ENCODE data around the gene PITX2. TPM values are rescaled to one million over a fixed set of nuclear protein-coding genes. Genes with fewer than 3 reads are reported as not detected.

The PITX2 gene
- total and polyA plus RNA-seq, 2 of the 13 experiments (the other 11 are each of a cell fraction or from before 2014, with no cell fraction given): not detected

DNA sequence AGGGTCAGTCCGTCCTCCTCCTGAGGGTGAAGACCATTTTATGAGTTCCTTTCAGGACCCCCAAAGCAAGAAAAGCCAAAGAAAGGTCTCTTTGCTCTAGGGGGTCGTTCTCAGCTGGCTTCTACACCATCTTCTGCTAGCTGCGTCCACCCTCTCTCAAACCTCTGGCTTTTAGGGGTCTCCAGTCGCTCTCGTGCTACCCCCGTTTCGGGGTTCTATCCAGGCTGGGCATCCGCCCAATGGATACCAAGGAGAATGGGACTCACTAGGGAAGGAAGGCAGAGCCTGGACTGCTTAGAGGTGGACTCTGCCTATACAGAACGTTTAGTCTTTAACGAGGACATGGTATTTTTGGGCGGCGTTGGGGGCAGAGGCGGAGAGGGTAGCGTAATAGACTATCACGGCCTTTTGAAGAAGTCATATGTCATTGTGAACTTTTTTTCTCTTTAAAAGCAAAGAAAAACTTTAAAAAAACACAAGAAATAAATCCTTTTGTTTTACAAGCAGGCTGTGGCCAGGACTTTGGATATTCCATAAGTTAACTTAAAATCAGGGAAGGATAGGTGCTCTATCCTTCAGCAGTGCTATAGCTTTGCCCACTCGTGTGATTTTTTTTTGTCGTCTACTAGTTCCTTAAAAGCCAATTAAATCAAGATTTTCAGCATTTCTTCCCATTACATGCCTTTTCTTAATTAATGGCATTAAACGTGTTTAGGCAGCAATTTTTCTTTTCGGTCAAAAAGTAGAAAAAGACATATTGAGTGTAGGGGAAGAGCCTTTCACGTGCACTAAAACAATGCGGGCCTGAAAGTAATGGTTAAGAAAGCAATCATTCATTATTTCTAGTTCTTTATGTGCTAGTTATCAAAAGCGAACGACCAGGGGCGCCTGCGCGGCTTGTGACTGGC lies 7.2 kb upstream of the PITX2 start:
- H3K79me2 ChIP-seq (ENCODE audit: insufficient read depth, low read length): no peaks in the 10 kb centered on the region
- FAIRE-seq (no peak), ATAC-seq (no peak), DNase-seq (ENCODE audit: low spot score) (no peak)
- POLR2A ChIA-PET: no interaction called here
- H2AFZ ChIP-seq (ENCODE audit: low read length): no peak overlapping the region
- H4K20me1 ChIP-seq (ENCODE audit: insufficient read depth, low read length): no peaks in the 10 kb centered on the region
- no peaks in the 10 kb centered on the region for H3K9me3 ChIP-seq (ENCODE audit: low read length)
- H3K4me1 ChIP-seq (ENCODE audit: insufficient read depth, low read length): 0 out of 2 replicates have a peak, but pooled peaks cover 4% of the 10 kb centered on the region
- 35% methylated on average over 26 of the region's 26 CpGs for WGBS (ENCODE audit: low lambda C conversion rate)
- H3K36me3 ChIP-seq (replicated peaks in 1 of 2; ENCODE audit: control insufficient read depth in 1 of 2, insufficient read depth in 2 of 2, low read length in 2 of 2): no peaks in the 10 kb centered on the region
- CTCF ChIA-PET (ENCODE audit: low intra/inter-chr PET ratio, low total read pairs): no interaction called here
- no peak overlapping the region for H3K27ac ChIP-seq (ENCODE audit: extremely low read length, insufficient read depth, low read length)
- in situ Hi-C loops (cut with HindIII; ENCODE audit: extremely low pct_ligation_motif_present, low pct_unique_long_range_greater_than_20kb) (loop anchor here (5.0 kb wide), 3 partner anchors 337 to 1002 kb away; no protein-coding TSS in a partner anchor), intact Hi-C loops (cut with micrococcal nuclease; ENCODE audit: unreplicated experiment) (loop anchor here (5.0 kb wide), 1 partner anchor 1402 kb away; no protein-coding TSS in a partner anchor)
- no peak overlapping the region for H3K4me3 ChIP-seq (replicated peaks in 1 of 3; ENCODE audit: insufficient read depth in 1 of 3, low read depth in 2 of 3, low read length in 3 of 3)
- H3K4me2 ChIP-seq (ENCODE audit: low read depth, low read length): no peak overlapping the region
- no TSS peak for BruUV-seq (replicated peaks)
- no peak overlapping the region for H3K9ac ChIP-seq (ENCODE audit: insufficient read depth, low read depth, low read length)
- no peak for TF ChIP-seq NR2F1 (CRISPR knock-in tag; IDR thresholded peaks at IDR 0.05)
- TF ChIP-seq CREB1 (IDR thresholded peaks at IDR 0.05): no peak
- no peak for TF ChIP-seq CREB1 (CRISPR knock-in tag; IDR thresholded peaks at IDR 0.05)
- no peak for TF ChIP-seq KDM3A (CRISPR knock-in tag; IDR thresholded peaks at IDR 0.05; ENCODE audit: low read depth)
- TF ChIP-seq ZNF878 (CRISPR knock-in tag; IDR thresholded peaks at IDR 0.05): no peak
- TF ChIP-seq PTBP1 (IDR thresholded peaks at IDR 0.05; ENCODE audit: low read depth, low read length, poor library complexity, severe bottlenecking): no peak
- TF ChIP-seq ZNF33B (CRISPR knock-in tag; IDR thresholded peaks at IDR 0.05): no peak
- no peak for TF ChIP-seq SP2 (CRISPR knock-in tag; IDR thresholded peaks at IDR 0.05)
- TF ChIP-seq SIN3B (IDR thresholded peaks at IDR 0.05; ENCODE audit: low read length): no peak
- no peak for TF ChIP-seq ZNF207 (IDR thresholded peaks at IDR 0.05; ENCODE audit: borderline replicate concordance)
- TF ChIP-seq ZNF331 (CRISPR knock-in tag; IDR thresholded peaks at IDR 0.05): no peak
- TF ChIP-seq ZNF503 (CRISPR knock-in tag; IDR thresholded peaks at IDR 0.05): no peak
- no peak for TF ChIP-seq CENPX (CRISPR knock-in tag; IDR thresholded peaks at IDR 0.05)
- TF ChIP-seq SMAD9 (CRISPR knock-in tag; IDR thresholded peaks at IDR 0.05): no peak
- no peak for TF ChIP-seq MATR3 (CRISPR knock-in tag; IDR thresholded peaks at IDR 0.05)
- peaks cover 2 to 72% of the 10 kb centered on the region in 2 experiments; a peak in 4 of 5 replicates for H3K27me3 ChIP-seq (ENCODE audit: control insufficient read depth in 1 of 2, insufficient read depth in 2 of 2, low read length in 2 of 2)
